Measurements from ENCODE around the gene STOX2.

DNA sequence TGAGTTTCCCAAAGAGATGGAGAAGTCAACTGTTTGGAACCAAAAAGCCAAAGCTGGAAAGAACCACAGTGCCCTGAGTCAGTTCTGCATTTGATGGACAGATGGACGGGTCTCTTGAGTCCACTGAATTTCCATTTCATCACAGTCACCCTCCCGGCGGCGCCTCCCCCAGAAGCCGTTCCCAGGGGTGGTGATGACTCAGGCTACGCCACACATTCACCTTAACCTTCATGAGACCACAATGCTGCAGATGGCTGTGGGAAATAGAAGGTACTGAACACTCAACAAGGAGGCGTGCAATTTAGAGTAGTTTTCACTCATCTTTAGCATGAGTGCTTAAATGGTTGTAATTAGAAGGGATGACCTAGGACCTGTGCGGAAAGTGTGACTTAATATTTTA, 61.3 kb downstream of the STOX2 start:
- TF ChIP-seq, protein P1, sequence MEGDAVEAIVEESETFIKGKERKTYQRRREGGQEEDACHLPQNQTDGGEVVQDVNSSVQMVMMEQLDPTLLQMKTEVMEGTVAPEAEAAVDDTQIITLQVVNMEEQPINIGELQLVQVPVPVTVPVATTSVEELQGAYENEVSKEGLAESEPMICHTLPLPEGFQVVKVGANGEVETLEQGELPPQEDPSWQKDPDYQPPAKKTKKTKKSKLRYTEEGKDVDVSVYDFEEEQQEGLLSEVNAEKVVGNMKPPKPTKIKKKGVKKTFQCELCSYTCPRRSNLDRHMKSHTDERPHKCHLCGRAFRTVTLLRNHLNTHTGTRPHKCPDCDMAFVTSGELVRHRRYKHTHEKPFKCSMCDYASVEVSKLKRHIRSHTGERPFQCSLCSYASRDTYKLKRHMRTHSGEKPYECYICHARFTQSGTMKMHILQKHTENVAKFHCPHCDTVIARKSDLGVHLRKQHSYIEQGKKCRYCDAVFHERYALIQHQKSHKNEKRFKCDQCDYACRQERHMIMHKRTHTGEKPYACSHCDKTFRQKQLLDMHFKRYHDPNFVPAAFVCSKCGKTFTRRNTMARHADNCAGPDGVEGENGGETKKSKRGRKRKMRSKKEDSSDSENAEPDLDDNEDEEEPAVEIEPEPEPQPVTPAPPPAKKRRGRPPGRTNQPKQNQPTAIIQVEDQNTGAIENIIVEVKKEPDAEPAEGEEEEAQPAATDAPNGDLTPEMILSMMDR (IDR thresholded peaks at IDR 0.05; ENCODE audit: poor library complexity) = no peak
- TF ChIP-seq EZH2 (IDR thresholded peaks at IDR 0.05; ENCODE audit: borderline replicate concordance) = no peak
